Measurements from ENCODE around the gene PDE11A.
"Not testable (repeated sequence)": the region's sequence is repeated elsewhere in the genome, so short reads cannot be mapped to it uniquely, and the experiment has no call there.

The PDE11A gene

DNA sequence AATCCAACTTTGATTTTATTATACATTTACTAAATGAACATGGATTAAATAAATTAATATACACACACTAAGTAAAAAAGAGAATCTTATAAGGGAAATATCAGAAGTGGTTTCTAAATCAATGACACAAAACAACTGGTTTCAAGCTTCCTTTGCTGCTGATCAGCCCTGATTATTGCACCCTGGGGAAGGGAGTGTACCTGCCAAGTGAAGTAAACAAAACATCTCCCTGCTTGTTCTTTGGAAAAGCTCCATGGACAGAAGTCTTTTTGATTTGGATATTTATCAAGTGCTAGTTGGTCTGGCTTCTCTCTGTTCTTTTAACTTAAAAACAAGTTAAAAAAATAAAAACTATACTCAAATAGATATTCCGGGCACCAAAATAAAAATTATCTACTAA is 190.1 kb downstream of the PDE11A start:
- no peak for DNase-seq (ENCODE audit: low spot score)

DNA sequence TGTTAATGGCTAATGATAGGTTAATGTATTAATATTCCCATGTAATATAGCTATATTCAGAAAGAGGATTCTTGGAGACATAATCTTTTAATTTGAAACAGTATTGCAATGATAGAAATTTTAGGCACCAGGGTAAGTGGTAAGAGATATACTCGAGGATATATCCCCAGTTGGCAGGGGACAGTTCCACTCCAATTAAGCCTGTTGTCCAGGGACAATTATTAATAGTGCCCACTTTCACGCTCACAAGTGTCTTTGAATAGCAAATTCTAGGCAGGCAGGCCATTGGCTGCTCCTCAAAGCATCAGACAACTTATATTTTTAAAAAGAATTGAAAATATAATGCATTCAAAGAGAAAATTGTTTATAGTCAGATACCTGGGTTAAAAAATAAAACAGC is 190.7 kb downstream of the PDE11A start:
- DNase-seq (ENCODE audit: low spot score): no peak

DNA sequence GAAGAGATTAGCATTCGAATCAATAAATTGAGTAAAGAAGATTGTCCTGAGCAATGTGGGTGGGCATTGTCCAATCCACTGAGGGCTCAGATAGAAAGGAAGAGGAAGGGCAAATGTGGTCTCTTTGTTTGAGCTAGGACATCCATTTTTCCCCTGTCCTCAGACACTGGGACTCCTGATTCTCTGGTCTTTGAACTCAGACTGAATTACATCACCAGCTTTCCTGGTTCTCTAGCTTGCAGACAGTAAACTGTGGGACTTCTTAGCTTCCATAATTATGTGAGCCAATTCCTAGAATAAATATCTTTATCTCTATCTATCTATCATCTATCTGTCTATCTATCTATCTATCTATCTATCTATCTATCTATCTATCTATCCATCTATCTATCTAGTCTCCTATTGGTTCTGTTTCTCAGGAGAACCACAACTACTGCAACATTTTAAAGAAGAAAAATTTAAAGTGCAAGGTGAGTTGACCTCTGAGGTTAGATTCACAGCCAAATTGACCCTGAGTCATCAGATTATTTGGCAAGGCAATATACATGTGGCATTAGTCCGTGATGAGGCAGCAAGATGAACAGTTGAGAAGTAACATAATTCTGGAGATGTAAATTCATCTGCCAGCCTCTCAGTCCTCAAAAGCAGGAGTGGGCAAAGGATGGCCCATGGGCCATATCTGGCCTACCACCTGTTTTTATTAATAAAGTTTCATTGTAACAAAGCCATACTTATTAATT is 191.4 kb downstream of the PDE11A start:
- no peak for DNase-seq (ENCODE audit: low spot score)

DNA sequence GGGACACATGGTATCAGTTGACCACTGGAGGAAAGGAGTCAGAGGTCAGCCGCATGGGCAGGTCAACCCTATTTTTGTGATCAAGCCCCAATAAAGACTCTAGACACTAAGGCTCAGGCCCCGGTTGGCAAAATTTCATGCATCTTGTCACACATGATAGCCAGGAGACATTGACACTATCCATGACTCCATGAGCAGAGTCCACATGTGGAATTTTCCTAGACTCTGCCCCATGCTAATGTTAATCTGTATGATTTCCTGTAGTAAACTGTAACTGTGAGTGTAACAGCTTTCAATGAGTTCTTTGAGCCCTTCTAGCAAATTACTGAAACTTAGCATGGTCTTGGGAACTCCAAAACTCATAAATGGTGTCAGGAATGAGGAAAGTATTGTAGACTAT is 192.3 kb downstream of the PDE11A start:
- no peak for DNase-seq (ENCODE audit: low spot score)

DNA sequence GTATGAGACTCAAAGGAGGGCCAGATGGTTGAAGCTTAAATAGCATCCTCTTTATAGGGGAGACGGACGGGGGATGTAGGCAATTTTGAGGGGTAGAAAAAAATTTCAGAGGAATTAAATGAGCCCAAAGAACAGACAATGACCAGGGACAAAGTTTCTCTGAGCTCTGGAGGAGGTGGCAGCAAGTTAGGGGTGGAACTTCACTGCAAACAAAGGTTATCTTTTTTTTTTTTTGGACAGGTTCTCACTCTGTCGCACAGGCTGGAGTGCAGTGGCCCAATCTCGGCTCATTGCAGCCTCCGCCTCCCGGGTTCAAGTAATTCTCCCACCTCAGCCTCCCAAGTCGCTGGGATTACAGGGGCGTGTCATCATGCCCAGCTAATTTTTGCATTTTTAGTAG is 195.6 kb downstream of the PDE11A start:
- no peak for DNase-seq (ENCODE audit: low spot score)

DNA sequence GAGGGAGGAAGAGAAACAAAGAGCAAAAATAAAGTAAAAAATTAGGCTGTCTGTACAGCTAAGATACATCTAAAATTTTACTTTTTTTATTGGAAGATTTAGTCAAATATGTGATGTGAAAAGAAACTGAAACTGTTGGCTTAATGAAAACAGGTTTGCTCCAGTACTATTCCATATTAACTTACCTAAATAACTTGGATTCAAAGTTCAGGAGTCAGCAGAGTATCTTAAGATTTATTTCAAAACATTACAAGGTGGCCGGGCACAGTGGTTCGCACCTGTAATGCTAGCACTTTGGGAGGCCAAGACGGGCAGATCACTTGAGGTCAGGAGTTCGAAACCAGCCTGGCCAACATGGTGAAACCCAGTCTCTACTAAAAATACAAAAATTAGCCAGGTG is 197.9 kb downstream of the PDE11A start:
- DNase-seq (ENCODE audit: low spot score): no peak

DNA sequence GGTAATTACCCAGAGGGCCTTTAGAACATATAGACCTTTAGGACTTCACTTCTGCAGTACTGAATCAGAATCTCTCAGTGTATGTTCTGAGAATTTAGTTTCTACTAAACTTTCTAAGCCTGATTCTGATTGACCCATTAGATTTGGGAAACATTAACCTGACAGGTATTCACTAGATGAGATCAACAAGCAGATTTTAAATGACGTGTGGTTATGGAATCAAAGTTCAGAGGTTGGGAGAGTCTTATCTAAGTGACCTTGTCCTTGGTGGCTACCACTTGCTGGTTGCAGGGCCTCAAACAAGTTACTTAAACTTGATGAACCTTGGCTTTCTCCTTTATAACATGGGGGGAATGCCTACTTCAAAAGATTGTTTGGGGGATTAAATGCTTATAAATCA is 198.7 kb downstream of the PDE11A start:
- no peak for DNase-seq (ENCODE audit: low spot score)

DNA sequence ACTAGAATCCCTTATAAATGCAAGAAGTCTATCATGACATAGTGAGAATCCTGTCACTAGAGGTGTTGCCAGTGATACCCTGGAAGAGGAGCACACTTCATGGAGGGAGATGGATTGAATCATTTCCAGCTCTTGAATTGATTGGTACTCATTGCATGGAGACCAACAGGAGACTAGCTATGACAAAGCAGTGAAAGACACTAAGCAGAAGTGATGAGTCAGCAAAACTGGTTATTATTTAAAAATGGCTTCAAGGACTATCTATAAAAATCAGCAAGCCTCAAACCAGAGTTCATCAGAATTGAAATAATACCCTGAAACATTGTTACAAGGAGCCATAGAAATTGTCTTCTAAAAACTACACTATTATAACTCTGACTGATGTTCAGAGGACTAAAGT is 200.3 kb downstream of the PDE11A start:
- no peak for DNase-seq (ENCODE audit: low spot score)

DNA sequence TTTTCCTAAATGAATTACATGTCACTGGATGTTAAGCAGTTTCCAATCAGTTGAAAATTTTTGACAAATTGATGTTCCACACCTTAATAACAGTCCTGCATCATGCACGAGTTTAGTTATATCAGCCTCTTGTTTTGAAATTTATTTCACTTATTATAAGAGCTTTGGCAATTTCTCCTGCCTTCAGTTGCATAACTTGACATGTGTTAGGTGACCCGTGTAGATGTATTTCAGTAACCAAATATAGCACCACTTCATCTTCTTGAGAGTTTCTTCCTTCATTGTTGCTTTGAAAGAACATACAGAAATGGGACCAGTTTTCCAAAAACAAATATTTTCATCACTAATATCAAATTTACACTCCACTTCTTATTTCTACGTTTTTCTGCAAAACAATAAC is 202.7 kb downstream of the PDE11A start:
- no peak for DNase-seq (ENCODE audit: low spot score)

DNA sequence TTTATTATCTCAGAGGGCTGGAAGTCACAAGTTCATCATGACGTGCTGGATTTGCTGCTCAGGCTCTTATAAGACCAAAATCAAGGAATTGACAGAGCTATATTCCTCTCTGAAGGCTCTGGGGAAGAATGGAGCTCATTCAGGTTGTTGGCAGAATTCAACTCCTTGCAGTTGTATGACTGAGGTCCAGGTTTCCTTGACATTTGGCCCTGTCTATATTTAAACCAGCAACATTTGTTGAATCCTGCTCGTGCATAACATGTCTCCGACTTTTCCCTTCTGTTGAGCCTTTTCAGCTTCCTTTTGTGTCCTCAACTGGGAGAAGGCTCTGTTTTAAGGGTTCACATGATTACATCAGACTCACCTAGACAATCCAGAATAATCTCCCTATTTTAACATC is 203.4 kb downstream of the PDE11A start:
- DNase-seq (ENCODE audit: low spot score): no peak

DNA sequence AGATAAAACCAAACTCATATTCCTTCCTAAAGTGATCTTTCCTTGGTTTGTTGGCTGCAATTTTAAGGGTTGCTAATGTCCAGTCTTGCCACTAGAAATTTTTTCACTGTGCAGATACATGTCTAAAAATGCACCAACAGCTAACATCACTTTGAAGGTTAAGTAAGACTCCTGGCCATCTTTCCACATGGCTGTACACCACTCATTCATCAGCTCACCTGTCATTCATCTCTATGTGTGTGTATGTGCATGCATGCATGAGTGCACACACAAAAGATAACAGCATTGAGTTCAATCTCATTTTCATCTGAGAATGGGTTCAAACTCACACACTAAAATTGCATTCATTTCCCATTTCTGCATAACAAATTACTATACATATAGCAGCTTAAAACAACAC is 203.8 kb downstream of the PDE11A start:
- no peak for DNase-seq (ENCODE audit: low spot score)

DNA sequence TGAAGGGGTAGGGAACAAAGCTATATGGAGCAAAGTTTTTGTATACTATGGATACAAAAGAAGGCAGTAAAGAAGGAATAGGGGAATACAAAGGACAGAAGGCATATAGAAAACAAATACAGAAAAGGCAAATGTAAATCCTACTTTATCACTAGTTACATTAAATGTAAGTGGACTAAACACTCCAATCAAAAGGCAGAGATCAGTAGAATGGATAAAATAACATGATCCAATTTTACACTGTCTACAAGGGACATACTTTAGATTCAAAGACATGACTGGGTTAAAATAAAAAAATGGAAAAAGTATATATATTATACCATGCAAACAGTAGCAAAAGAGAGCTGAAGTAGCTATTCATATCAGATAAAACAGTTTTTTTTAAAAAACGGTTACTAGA is 215.0 kb downstream of the PDE11A start:
- no peak for DNase-seq (ENCODE audit: low spot score)

DNA sequence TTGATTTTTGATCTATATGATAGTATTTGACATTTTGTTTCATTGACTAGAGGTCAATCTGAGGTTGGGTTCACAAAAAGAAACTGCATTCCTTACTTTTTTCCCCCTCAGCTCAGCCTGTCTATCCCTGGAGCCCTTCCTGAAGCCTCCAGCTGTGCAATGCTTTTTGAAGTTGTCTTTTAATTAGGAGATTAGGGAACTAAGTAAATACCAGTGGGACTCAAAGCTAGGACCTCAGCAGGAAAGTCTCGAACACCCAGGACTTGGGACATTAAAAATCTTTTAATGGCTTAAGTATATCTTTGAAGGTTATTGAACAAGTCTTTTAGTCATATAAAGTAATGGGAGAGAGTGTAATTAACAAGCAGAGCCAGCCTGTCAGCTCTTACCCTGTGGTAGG is 220.2 kb downstream of the PDE11A start:
- no peak for DNase-seq (ENCODE audit: low spot score)

DNA sequence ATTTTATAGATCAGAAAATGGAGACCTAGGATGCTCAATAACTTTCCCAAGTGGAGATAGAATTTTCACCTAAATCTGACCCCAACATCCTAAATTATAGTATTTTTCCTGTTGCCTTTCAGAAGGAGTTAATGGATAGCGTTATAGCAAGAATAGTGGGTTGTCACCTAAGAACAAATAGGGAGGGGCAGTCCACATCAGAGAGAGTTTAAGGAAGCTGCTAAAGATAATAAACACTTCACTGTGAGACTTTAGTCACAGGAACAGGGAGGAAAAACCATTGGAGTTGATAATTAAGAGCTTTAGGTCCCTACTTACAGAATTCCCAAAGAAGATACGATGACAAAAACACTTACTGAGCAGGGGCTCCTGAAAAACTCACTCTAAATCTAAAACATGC is 229.4 kb downstream of the PDE11A start:
- DNase-seq (ENCODE audit: low spot score): no peak

DNA sequence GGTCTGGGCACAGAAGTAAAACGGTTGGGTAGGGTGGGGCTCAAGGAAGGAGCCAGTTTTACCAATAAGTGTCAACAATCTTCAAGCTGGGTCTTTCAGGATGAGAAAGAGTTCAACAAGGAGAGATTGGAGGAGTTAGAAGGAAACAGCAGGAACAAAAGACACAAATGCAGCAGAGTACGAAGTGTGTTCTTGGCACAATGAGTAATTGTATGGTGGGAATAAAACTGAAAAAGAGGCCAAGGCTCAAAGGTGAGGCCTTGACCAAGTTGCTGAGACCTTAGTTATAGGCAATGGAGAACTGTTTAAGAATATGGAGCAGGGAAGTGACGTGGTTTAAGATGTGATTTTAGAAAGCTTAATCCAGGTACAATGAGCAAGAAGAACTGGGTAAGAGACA is 230.3 kb downstream of the PDE11A start:
- no peak for DNase-seq (ENCODE audit: low spot score)

DNA sequence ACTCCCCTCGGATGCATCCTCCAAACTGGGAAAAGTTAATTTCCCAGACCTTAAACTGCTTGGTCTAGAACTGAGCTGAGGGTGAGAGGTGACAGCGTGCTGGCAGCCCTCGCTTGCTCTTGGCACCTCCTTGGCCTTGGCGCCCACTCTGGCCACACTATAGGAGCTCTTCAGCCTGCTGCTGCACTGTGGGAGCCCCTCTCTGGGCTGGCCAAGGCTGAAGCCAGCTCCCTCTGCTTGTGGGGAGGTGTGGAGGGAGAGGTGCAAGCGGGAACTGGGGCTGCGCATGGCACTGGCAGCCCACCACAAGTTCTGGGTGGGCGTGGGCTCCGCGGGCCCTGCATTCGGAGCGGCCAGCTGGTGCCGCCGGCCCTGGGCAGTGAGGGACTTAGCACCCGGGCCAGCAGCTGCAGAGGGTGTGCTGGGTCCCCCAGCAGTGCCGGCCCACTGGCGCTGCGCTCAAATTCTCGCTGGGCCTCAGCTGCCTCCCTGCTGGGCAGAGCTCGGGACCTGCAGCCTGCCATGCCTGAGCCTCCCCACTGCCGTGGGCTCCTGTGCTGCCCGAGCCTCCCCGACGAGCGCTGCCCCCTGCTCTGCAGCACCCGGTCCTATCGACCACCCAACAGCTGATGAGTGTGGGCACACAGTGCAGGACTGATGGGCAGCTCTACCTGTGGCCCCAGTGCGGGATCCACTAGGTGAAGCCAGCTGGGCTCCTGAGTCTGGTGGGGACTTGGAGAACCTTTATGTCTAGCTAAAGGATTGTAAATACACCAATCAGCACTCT is 237.0 kb downstream of the PDE11A start:
- DNase-seq (ENCODE audit: low spot score): not testable (repeated sequence)

DNA sequence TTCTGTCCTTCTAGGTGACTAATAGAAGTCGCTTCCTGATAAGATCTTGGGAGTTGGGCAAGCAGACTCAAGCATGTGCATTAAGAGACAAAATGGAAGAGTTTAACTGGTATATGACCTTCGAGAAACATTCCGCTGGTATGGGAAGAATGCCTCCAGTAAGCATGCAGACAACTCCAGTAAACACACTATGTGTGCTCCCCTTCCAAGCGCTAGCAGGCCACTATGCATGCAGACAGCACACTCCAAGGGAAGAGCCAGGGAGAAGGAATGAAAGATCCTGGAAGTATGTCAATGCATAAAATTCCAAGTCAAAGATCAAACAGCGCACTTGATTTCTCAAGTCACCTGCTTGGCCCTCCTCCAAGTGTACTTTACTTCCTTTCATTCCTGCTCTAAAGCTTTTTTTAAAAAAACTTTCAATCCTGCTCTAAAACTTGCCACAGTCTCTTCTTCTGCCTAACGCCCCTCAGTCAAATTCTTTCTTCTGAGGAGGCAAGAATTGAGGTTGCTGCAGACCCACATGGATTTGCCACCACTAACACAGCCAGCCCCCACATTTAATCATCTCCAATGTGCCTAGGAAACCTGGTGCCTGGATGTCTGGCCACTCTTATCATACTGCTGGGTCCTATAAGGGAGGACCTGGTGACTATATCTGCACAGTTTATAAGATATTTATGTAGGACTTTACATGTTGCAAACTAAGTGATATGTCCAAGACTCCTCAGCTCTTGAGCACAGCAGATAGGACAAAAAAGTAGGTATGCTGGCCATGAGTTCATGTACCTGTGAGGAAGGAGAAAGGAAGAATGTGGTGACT is 239.8 kb downstream of the PDE11A start:
- DNase-seq (ENCODE audit: low spot score): no peak

DNA sequence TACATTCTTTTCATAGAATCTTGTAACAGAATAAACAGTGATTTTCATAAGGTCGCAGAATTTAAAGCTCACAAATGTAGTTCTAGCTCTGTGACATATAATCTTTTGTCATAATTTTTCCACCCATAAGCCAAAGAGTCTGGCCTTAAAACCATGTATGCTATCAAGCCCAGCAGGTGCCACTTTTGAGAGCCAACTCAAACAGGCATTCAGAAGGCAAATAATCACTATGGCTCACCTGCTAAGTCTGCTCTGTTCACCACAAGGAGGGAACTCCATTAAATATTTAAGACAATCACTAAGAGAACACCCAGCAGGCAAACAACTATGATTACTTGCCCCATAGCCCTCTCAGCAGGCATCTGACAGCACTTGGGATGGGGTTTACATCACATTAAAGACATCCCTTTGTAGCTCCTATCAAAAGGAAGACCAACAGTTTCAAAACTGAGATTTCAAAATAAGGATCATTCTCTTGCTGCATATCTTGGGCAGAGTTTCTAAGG is 241.6 kb downstream of the PDE11A start:
- DNase-seq (ENCODE audit: low spot score): no peak

DNA sequence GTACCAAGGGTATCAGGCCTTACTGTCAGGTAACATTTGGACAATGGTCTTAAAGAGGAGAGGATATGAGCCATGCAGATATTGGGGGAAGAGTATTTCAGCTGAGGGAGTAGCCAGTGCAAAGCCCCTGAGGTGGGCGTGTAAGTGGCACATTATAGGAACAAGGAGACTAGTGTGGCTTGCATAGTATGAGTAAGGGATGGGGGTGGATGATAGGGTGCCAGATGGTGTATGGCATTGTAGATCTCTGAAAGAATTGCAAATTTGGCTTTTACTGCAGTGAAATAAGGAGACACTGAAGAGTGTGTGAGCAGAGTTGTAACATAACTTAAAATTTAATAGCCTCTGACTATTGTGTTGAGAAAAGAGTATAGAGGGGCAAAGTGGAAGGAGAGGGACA is 244.0 kb downstream of the PDE11A start:
- no peak for DNase-seq (ENCODE audit: low spot score)

DNA sequence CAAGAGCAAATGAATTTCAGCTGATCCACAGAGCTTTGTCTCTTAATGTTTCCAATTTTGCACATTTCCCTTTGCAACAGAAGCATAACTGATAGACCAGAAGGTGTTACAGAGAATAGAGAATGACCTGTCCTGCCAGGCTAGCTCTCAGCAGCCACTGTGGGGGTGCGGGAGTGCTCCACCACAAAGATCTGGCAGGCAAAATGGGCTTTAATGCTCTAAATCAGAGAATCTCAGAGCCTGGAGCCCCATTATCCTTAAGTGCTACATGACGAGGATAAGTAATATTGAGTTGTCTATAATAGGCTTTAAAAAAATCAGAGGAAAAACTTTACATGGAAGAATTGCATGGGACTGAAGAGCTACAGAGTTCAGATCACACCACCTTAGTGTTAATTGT is 245.7 kb downstream of the PDE11A start:
- DNase-seq (ENCODE audit: low spot score): no peak

DNA sequence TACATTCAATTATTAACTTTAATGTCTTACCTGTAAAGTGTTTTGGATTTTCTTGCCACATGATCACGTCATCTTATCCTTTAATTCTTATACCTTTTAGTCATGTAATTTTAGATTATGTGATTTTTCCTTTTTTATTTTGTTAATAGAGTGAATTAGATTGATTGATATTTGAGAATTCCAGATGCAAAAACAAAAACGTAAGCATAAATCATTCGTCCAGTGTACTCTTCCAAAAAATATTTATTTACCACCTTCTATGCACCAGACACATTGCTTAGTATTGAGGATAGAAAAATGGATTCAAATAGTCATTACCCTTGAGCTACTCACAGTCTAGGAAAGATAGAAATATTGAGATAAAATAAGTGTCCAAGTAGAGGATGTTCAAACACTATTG is 249.6 kb downstream of the PDE11A start:
- no peak for DNase-seq (ENCODE audit: low spot score)

DNA sequence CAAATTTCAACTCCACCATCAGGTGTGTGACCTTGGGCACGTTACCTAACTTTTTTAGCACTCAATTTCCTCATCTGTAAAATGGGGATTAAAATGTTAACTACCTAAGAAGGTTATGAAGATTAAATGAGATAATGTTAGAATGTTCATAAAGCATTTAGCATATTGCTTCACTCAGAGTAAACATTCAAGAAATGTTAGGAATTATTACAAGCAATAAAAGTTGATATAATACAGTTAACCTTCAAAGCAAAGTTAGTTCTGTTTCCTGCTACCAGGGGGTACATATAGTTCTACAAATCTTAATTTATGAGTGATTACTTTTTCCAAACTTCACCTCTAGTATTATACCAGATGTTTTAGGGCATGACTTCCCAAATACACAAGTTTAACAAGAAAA is 254.2 kb downstream of the PDE11A start:
- no peak for DNase-seq (ENCODE audit: low spot score)

DNA sequence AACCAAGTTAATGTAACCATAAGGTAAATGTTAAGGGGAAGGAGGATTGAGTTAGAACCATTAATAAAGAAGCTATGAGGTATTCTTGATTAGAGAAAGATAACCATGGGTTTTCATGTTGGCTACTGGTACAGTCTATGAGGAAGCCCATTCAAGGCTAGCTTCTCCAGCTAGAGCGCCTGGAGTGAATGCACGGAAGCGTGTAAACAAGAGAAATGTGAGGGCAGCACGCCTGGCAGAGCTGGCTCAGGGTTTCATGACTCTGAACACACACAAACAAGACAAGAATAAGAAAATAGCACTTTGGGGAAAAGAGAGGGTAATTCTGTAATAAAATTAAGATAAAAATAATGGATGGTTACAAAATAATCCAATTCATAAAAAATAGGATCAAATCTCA is 255.3 kb downstream of the PDE11A start:
- DNase-seq (ENCODE audit: low spot score): no peak

All from putamen (tissue), 1 donor.